Measurements from ENCODE around the gene DZIP3.

DZIP3 gene

DNA sequence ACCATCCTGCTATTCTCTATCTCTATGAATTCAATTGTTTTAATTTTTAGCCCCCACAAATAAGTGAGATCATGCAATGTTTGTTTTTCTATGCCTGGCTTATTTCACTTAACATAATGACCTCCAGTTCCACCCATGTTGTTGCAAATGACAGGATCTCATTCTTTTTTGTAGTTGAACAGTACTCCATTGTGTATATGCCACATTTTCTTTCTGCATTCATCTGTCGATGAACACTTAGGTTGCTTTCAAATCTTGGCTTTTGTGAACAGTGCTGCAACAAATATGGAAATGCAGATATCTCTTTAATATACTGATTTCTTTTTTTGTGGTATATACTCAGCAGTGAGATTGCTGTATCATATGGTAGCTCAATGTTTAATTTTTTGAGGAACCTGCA lies 108.9 kb downstream of the DZIP3 start:
- no peak for DNase-seq (ENCODE audit: low spot score)

DNA sequence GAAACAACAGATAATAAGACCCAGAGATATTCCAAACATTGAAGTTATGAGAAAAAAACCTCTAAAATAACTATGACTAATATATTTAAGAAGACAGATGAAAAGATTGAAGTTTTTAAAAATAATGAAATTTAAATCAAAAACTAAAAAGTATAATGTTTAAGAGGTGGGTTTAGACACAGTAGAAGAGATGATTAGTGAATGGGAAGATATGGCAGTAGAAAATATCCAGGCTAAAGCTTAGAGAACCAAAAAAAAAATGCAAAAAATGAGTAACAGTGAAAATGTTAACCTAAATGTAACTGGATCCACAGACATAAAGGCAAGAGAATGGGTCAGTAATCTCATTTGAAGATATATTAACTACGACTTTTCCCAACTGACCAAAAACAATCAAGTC lies 115.5 kb downstream of the DZIP3 start:
- DNase-seq (ENCODE audit: low spot score): no peak

DNA sequence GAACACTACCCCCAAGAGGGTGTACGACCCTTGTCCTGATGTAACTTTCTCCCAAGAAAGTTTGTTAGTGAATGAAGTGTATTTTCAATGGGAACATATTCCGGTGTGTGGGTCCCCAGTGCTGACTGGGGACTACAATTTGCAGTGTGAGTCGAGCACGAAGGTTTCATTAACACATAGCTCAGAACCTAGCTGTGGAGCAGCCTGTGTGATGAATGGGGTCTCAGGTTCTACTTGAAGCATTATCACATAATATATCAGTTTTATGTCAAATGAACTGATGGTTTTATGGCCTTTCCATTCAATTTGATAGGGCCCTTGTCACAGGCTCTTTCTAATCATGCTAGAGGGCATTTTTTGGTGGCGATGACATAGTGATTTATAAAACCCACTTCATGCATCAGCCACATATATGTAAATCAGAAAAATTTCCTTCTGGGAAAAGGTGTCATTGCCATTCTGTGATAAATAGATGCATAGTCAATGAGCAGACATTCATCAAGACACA lies 123.5 kb downstream of the DZIP3 start:
- DNase-seq (ENCODE audit: low spot score): no peak

DNA sequence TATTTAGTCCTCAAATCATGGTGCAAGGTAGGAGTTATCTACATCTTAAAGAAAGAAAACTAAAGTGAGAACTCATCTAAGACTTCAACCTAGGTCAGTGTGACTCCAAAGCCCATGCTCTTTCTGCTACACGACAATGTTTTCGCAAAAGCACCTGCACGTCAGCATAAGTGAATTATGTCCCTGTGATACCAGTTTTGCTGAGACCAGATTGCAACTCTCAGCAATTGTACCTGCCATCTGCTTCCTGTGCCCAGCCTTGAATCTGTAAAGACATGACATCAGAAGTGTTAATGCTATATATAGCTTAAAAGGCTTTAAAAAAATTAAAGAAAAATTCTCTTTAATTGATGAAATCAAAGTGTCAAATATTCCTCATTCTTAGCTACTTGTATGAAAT lies 124.3 kb downstream of the DZIP3 start:
- no peak for DNase-seq (ENCODE audit: low spot score)

DNA sequence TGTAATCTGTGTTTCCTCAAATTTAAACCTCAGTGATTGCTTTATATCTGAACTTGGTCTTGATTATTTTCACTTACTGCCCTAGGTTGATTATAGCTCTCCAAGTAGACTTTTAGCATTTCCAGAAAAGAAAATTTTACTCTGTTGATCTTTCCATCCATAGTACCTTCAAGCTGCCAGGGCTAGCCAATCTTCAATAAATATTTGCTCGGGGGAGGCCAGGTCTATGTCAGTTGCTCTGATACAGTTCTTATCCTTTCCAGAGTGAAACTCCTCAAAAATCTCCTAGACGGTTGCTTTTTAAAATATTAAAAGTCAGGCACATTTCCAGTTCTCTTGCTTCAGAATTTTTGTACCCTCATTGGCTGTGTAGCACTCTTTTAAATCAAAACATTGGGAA lies 128.9 kb downstream of the DZIP3 start:
- DNase-seq (ENCODE audit: low spot score): no peak

DNA sequence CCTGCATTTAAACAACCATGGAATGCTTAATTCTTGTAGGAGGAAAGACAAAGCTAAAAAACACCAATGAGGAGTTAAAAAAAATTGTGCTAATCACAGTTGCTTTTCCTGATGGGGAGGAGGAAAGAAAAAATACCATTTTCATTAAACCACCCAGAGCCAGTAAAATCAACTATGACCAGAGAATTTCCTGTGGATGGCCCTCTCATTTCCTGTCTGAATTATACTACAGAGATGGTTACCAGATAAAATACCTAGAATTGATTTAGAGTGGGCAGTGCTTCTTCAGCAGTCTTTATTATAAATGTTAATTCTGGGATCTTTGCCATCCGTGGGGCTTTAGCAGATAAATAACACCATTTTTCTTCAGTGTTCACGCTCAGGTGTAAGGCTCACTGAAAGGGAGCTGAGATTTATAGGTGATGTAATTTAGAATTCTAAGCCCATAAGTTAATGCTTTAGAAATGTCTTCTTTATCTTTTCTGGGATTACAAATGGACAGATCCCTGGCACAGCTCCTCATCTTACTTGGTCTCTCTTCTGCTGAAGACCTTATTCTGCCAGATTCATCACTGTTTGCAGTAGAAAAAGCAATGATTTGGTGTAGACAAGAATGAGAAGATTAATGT lies 129.8 kb downstream of the DZIP3 start:
- DNase-seq (ENCODE audit: low spot score): no peak

DNA sequence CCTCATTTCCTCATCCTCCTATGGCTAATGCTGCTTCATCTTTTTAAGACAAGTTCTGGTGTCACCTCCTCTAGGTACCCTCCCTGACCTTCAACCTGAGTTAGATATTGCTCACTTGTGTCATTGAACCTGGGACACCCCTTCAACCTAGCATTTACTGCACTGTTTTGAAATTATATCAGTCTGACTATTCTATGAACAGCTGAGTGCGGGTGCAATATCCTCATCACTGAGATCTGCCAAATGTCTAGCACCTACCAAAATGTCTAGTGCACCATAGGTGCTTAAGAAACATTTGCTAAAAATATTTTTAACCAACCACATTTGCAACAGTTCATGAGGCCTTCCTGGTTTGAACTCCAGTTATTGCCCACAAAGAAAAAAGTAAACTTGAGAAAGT lies 133.2 kb downstream of the DZIP3 start:
- no peak for DNase-seq (ENCODE audit: low spot score)

DNA sequence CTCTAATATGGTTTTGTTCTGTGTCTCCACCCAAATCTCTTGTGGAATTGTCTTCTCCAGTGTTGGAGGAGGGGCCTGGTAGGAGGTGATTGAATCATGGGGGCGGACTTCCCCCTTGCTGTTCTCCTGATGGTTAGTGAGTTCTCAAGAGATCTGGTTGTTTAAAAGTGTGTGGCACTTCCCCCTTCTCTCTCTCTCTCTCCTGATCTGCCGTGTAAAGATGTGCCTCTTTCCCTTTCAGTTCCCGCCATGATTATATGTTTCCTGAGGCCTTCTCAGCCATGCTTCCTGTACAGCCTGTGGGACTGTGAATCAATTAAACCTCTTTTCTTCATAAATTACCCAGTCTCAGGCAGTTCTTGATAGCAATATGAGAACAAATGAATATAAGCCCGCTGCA lies 134.6 kb downstream of the DZIP3 start:
- DNase-seq (ENCODE audit: low spot score): no peak

DNA sequence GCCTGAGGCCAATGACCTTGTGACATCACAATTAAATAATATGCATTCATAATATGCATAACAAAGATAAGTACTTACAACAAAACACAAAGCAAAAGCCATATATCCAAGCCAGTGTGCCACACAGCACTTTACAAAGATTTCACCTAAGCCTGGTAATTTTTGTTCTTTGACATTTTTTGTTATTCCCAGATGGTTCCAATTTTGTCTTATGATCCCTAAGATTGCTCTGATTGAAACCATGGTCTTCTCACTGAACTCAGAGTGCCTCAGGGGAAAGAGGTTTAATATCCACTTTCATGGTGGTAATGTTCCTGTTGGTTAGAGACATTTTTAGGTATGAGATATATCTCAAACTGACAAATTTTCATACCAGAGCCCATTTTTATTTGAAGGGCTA lies 138.6 kb downstream of the DZIP3 start:
- DNase-seq (ENCODE audit: low spot score): no peak

DNA sequence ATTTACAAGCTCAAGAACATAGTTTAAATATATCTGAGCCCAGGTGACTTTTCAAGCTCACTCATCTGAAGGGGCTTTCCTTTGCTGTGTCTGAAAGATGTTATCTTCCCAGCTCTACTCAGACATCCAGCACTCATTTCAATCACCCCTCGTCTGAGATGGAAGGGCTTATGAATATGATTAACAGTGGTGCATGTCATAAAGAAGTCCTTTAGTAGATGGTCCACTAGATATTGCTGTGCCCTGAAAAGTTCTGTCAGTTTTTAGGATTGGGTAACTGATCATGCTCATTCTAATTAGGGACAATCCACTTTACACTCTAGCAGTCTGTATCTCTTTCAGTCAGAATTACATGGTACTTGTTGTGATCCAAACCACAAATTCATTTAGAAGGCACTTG lies 139.4 kb downstream of the DZIP3 start:
- no peak for DNase-seq (ENCODE audit: low spot score)

DNA sequence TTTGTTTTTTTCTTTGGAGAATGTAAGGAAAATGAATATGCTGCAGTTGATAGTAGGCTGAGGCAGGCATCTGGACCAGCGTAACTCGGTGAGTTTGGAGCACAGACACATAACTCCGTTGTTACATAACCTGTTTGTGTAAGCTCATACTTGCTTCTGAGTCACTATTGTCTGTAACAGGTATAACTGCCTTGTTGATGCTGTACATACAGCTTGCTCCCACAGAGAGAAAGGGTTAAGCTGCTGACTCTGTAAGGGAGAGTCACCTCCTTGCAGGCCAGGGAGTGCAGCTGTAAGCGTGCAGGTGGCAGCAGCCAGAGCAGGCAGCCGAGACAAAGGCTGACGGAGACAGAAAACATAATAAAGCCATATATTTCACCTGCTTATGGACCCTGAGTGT lies 147.3 kb downstream of the DZIP3 start:
- no peak for DNase-seq (ENCODE audit: low spot score)

DNA sequence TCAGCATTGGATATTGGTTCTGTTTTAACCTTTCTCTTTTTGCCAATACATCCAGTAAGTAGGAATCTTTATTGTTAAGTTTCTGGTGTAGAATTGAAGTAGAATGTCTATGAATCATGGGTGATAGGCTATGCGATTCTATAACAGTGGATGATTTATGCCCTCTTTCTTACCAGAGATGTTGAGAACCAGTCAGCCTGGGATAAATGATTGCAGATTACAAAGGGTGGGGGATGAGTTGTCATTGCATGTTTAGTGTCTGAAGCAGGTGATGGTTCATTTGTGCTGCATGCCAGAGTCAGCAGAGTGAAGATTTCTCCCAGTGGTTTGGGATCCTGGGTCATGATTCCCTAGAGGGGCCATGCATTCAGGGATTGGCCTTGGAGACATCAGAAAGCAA lies 153.4 kb downstream of the DZIP3 start:
- no peak for DNase-seq (ENCODE audit: low spot score)
